ENCODE data around the gene WDR37. TPM values are rescaled to one million over a fixed set of nuclear protein-coding genes. Genes with fewer than 3 reads are reported as not detected.

WDR37 gene
- total and polyA plus RNA-seq, 2 donors = 8.9 to 12.2 TPM

DNA sequence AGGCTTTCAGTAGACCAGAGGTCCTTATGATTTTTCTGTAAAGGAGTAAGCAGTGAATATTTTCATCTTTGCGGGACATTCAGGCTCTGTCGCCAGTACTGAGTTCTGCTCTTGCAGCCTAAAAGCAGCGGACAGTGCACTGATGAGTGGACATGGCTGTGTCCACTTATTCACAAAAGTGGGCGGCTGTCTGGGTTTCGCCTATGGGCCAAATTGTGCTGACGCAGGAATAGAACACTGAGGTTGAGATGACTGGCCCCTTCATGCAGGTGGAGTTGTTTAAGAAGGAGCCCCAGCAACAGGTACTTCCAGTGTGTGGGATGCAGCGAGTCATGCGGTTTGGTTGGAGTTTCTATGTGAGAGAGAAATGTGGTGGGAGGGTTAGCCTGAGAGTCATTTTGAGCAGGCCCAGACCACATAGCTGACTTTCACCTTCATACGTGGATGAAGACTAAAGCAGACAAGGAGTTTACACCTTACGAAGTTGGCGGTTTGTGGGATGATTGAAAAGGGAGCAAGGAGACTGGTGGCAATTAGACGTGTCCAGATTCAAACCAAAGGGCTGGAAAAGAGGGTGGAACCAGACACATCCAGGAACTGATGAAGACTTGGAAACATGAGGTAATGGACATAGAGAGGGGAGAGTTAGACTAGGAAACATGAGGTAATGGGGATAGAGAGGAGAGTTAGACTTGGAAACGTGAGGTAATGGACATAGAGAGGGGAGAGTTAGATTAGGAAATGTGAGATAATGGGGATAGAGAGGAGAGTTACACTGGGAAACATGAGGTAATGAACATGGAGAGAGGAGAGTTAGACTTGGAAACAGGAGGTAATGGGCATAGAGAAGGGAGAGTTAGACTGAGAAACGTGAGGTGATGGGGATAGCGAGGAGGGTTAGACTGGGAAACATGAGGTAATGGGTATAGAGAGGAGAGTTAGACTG lies 38.2 kb downstream of the WDR37 start:
- 97% methylated on average over 15 of the region's 15 CpGs for WGBS
- Histone ChIP-seq H3K27ac (ENCODE audit: low read depth) (no peak overlapping the region), H3K4me3 (ENCODE audit: low read depth, low read length) (no peak overlapping the region), H3K36me3 (ENCODE audit: insufficient read depth) (peaks cover 4% of the 10 kb centered on the region), H3K4me1 (ENCODE audit: insufficient read depth) (no peaks in the 10 kb centered on the region)
- DNase-seq (ENCODE audit: extremely low spot score) = no peak

DNA sequence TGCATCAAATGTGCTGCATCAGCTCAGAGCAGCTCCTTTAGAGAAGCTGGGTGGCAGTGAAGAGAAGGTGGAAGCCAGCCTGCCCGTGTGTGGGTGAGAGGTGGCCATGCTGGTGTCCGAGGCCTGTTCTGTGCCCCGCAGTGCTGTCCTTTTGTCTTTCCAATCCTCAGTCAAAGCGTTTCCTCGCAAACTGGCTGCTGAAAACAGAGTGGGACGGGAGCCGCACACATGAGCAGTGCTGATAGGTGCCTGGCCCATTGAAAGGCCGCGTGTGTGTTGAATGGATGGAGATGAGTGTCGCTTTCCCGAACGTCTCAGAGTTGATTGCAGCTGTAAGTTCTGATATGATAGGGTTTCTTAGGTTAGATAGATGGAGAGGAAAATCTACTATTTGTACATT lies 39.3 kb downstream of the WDR37 start:
- 93% methylated on average over 12 of the region's 12 CpGs for WGBS
- no peak for DNase-seq (ENCODE audit: extremely low spot score)
- peaks cover 4% of the 10 kb centered on the region for H3K36me3 ChIP-seq (ENCODE audit: insufficient read depth)

DNA sequence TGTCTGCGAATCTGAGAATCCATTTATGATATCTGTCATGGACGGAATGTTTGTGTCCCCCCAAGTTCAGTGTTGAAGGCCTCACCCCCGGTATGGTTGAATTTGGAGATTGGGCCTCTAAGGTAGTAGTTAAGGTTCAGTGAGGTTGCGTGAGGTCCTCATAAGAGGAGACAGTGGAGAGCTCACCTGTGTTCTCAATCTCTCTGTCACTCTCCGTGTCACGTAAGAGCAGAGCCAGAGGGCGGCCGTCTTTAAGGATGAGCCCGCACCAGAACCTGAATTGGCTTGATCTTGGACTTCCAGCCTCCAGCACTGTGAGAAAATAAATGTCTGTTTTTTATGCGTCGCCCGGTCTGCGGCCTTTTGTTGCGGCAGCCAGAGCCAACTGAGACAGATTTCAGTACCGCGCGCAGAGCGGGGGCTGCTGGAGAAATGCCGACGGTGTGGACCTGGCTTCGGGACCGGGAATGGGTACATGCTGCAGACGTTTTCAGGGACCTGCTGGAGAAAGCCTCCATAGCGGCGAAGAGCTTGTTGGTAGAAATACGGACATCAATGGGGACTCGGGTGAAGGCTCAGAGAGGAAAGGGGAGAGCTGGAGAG lies 40.2 kb downstream of the WDR37 start:
- Histone ChIP-seq H3K27ac (ENCODE audit: low read depth) (no peak overlapping the region), H3K36me3 (ENCODE audit: insufficient read depth) (peaks cover 4% of the 10 kb centered on the region), H3K4me3 (ENCODE audit: low read depth, low read length) (no peak overlapping the region), H3K4me1 (ENCODE audit: insufficient read depth) (no peaks in the 10 kb centered on the region)
- WGBS = 97% methylated on average over 27 of the region's 27 CpGs
- DNase-seq (ENCODE audit: extremely low spot score) = no peak

More for the DNA sequence above, 39.3 kb downstream of the WDR37 start:
- Histone ChIP-seq H3K4me1 (ENCODE audit: insufficient read depth) (no peaks in the 10 kb centered on the region), H3K27ac (ENCODE audit: low read depth) (no peak overlapping the region), H3K4me3 (ENCODE audit: low read depth, low read length) (no peak overlapping the region)

DNA sequence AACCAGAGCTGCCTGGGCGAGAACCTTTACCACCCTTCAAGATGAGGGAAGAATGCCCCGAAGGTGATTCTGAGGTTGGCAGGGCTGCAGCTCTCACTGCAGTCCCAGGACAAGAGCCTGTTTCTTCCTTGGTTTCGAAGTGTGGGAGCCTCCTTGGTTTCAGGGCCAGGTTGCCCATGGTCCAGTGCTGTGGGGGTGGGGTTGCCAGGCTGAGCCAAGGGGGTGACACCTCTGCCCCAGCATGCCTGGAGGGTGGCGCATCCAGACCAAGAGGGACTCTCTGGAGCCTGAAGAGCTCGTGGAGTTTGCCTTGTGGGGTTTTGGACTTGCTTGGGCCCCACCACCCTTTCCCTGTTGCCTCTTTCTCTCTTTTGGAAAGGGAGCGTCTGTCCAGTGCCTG lies 41.3 kb downstream of the WDR37 start:
- no peak overlapping the region for H3K27ac ChIP-seq (ENCODE audit: low read depth)
- H3K4me1 ChIP-seq (ENCODE audit: insufficient read depth) = no peaks in the 10 kb centered on the region
- no peak for DNase-seq (ENCODE audit: extremely low spot score)
- peaks cover 4% of the 10 kb centered on the region for H3K36me3 ChIP-seq (ENCODE audit: insufficient read depth)
- 97% methylated on average over 6 of the region's 6 CpGs for WGBS
- no peak overlapping the region for H3K4me3 ChIP-seq (ENCODE audit: low read depth, low read length)

DNA sequence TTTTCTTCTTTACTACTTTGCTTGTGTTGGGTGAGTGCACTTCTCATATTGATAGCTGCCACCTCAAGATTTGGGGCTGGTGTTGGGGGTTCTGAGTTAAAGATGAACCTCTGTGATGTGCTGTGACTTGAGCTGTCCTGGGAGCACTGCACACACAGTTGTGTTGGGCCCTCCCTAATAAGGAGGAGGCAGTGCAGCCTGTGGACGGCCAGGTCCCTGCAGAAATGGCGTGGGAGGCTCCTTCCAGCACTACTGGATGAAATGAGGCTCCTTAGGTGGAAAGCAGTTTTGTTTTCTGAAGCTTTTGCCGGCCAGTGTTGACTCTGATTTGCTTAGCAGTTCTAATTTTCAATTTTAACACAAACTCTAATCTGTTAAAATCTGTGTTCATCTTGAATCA lies 44.0 kb downstream of the WDR37 start:
- Histone ChIP-seq H3K4me1 (ENCODE audit: insufficient read depth) (no peaks in the 10 kb centered on the region), H3K4me3 (ENCODE audit: low read depth, low read length) (no peak overlapping the region), H3K27ac (ENCODE audit: low read depth) (no peak overlapping the region), H3K36me3 (ENCODE audit: insufficient read depth) (peaks cover 6% of the 10 kb centered on the region)
- WGBS = 76% methylated on average over 3 of the region's 3 CpGs
- no peak for DNase-seq (ENCODE audit: extremely low spot score)

DNA sequence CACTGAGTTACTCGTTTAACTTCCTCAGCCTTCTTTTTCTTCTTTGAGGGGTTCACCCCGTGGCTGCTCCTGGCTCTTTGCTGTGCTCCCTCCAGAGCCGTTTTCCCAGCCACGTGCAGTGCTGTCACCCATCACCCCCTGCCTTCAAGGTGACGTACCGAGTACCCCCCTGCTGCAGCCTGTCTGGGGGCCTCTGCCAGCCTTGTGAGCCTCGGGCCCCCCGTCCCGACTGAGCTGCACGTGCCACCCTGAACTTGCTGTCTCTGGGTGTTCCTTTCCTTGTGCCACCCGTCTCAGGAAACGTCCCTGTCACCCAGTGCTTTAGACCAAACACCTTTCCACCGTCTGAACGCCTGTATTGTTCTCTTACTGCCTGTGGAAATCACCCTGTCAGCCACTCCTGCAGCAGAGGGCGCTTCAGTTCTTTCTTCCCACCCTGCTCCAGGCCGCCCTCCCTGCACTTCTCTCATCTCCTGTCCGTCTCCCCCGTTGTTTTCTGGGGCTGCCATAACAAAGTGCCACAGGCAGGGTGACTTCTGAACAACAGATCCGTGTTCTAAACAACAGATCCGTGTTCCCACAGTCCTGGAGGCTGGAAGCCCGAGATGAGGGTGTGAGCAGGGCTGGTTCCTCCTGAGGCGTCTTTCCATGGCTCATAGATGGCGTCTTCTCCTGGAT lies 44.6 kb downstream of the WDR37 start:
- 75% methylated on average over 23 of the region's 23 CpGs for WGBS
- DNase-seq (ENCODE audit: extremely low spot score) = no peak
- Histone ChIP-seq H3K27ac (ENCODE audit: low read depth) (no peak overlapping the region), H3K4me1 (ENCODE audit: insufficient read depth) (no peaks in the 10 kb centered on the region), H3K36me3 (ENCODE audit: insufficient read depth) (peaks cover 6% of the 10 kb centered on the region), H3K4me3 (ENCODE audit: low read depth, low read length) (no peak overlapping the region)

DNA sequence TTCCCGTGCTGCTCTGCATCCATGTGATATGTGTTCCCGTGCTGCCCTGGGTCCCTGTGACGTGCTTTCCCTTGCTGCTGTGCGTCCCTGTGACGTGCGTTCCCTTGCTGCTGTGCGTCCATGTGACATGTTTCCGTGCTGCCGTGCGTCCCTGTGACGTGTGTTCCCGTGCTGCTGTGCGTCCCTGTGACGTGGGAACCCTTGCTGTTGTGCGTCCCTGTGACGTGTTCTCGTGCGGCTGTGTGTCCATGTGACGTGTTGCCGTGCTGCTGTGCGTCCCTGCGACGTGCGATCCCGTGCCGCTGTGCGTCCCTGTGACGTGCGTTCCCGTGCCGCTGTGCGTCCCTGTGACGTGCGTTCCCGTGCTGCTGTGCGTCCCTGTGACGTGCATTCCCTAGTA lies 45.8 kb downstream of the WDR37 start:
- Histone ChIP-seq H3K4me1 (ENCODE audit: insufficient read depth) (no peaks in the 10 kb centered on the region), H3K4me3 (ENCODE audit: low read depth, low read length) (no peak overlapping the region), H3K36me3 (ENCODE audit: insufficient read depth) (peaks cover 6% of the 10 kb centered on the region), H3K27ac (ENCODE audit: low read depth) (no peak overlapping the region)
- DNase-seq (ENCODE audit: extremely low spot score) = no peak
- 97% methylated on average over 37 of the region's 37 CpGs for WGBS

DNA sequence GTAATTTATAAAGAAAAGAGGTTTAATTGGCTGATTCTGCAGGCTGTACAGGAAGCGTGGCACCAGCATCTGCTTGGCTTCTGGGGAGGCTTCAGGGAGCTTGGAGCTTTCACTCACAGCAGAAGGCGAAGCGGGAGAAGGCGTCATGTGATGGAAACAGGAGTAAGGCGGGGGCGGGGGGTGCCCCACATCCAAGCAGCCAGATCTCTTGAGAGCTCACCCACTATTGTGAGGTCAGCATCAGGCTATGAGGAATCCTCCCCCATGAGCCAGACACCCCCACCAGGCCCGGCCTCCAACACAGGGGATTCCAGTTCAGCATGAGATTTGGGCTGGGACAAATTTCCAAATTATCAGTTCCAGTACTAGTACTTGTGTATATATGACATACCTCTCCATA lies 46.2 kb downstream of the WDR37 start:
- no peaks in the 10 kb centered on the region for H3K4me1 ChIP-seq (ENCODE audit: insufficient read depth)
- DNase-seq (ENCODE audit: extremely low spot score) = no peak
- H3K36me3 ChIP-seq (ENCODE audit: insufficient read depth) = peaks cover 8% of the 10 kb centered on the region
- H3K4me3 ChIP-seq (ENCODE audit: low read depth, low read length) = no peak overlapping the region
- WGBS = 94% methylated on average over 7 of the region's 7 CpGs
- H3K27ac ChIP-seq (ENCODE audit: low read depth) = no peak overlapping the region

DNA sequence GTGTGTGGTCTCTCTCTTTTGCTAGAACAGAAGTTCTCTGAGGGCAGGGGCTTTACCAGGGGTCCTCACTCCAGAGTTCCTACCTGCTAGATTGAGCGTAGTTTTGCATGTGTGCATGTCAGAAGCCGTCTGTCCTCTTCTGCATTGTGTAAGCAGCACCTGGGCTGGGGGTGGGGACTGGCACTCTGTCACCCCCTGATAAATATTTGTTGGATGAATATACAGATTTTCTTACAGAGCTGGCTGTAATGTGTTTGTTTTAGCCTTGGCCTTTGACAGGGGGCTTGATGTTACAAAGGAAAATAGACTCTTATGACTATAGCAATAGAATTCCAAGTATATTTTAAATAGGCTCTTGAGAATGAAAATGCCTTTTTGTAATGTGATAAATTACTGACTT lies 46.6 kb downstream of the WDR37 start:
- no peaks in the 10 kb centered on the region for H3K4me1 ChIP-seq (ENCODE audit: insufficient read depth)
- H3K4me3 ChIP-seq (ENCODE audit: low read depth, low read length) = no peak overlapping the region
- peaks cover 8% of the 10 kb centered on the region for H3K36me3 ChIP-seq (ENCODE audit: insufficient read depth)
- no peak for DNase-seq (ENCODE audit: extremely low spot score)
- H3K27ac ChIP-seq (ENCODE audit: low read depth) = no peak overlapping the region
- WGBS = 95% methylated on average over 2 of the region's 2 CpGs

DNA sequence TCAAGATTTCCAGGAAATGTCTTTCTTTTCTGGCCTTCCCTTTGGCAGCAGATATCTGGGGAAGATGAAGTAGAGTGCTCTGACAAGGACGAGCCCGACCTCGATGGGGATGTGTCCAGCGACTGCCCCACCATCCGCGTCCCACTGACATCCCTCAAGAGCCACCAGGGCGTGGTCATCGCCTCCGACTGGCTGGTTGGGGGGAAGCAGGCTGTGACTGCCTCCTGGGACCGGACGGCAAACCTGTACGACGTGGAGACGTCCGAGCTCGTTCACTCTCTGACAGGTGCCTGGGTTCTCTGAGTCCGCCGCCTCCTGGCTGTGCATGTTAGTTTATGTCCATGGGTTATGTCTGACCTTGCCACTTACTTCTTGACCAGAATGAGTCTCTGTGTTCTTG lies 47.4 kb downstream of the WDR37 start:
- Histone ChIP-seq H3K27ac (ENCODE audit: low read depth) (no peak overlapping the region), H3K4me3 (ENCODE audit: low read depth, low read length) (no peak overlapping the region), H3K36me3 (ENCODE audit: insufficient read depth) (peaks cover 8% of the 10 kb centered on the region), H3K4me1 (ENCODE audit: insufficient read depth) (no peaks in the 10 kb centered on the region)
- DNase-seq (ENCODE audit: extremely low spot score) = no peak
- 96% methylated on average over 18 of the region's 18 CpGs for WGBS

DNA sequence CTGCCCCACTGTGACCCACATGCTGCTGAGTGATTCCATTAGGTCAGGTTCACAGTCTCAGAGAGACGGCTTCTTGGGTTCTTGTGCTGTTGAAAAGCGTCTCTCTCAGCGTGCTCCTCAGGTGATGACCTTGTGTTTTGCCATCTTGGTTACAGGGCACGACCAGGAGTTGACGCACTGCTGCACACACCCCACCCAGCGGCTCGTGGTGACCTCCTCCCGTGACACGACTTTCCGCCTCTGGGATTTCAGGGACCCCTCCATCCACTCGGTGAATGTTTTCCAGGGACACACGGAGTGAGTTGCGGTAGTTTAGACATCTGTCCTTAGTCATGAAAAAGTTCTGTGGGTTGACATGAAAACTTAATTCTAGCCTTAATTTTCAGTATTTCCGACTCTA lies 48.8 kb downstream of the WDR37 start:
- DNase-seq (ENCODE audit: extremely low spot score) = no peak
- H3K4me3 ChIP-seq (ENCODE audit: low read depth, low read length) = no peak overlapping the region
- 95% methylated on average over 14 of the region's 14 CpGs for WGBS
- no peaks in the 10 kb centered on the region for H3K4me1 ChIP-seq (ENCODE audit: insufficient read depth)
- H3K36me3 ChIP-seq (ENCODE audit: insufficient read depth) = peaks cover 8% of the 10 kb centered on the region
- H3K27ac ChIP-seq (ENCODE audit: low read depth) = no peak overlapping the region

DNA sequence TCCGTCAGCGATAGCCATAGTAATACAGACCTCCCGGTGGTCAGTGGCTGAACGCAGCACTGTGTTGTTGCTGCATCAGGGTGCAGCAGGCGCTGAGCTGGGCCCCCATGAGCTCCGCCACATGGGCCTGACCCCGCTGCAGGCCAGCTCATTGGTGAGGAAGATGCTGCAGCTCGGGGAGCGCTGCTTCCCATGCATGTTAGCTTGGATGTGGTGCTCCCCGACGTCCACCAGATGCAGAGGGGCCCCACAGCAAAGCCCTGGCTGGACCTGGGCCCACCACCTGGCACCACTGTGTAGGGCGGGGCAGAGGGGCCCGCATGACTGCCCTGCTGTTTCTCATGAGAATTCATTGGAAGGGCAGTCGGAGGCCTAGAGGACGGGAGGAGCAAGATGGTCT lies 50.8 kb downstream of the WDR37 start:
- Histone ChIP-seq H3K27ac (ENCODE audit: low read depth) (no peak overlapping the region), H3K4me1 (ENCODE audit: insufficient read depth) (no peaks in the 10 kb centered on the region), H3K36me3 (ENCODE audit: insufficient read depth) (peaks cover 8% of the 10 kb centered on the region), H3K4me3 (ENCODE audit: low read depth, low read length) (no peak overlapping the region)
- no peak for DNase-seq (ENCODE audit: extremely low spot score)
- WGBS = 82% methylated on average over 15 of the region's 15 CpGs

DNA sequence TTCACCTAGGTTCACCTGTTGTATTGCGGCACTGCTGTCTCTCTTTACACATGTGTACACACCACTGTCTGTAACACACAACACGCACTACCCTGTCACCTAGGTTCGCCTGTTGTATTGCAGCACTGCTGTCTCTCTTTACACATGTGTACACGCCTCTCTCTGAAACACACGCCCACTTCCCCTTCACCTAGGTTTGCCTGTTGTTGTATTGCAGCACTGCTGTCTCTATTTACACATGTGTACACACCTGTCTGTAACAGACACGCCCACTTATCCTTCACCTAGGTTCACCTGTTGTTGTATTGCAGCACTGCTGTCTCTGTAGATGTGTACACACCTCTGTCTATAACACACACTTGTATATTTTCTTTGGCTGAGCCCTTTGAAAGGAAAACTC lies 51.5 kb downstream of the WDR37 start:
- H3K4me3 ChIP-seq (ENCODE audit: low read depth, low read length) = no peak overlapping the region
- peaks cover 8% of the 10 kb centered on the region for H3K36me3 ChIP-seq (ENCODE audit: insufficient read depth)
- WGBS = 92% methylated on average over 6 of the region's 6 CpGs
- DNase-seq (ENCODE audit: extremely low spot score) = no peak
- no peaks in the 10 kb centered on the region for H3K4me1 ChIP-seq (ENCODE audit: insufficient read depth)
- no peak overlapping the region for H3K27ac ChIP-seq (ENCODE audit: low read depth)
